ENCODE measurements around the gene CLDN9. TPM values are rescaled to one million over a fixed set of nuclear protein-coding genes. Genes with fewer than 3 reads are reported as not detected.

The CLDN9 gene
- total and polyA plus RNA-seq, 4 donors, result 0.05 to 0.32 (median 0.25) TPM

- H3K4me3 ChIP-seq (ENCODE audit: low read depth in 1 of 3, low read length in 3 of 3), result peak overlapping the region; percentile 68 to 75 (median 74)
- TF ChIP-seq CTCF (IDR thresholded peaks at IDR 0.05; ENCODE audit: low read depth, low read length, missing input control) (peak; percentile 22), REST (IDR thresholded peaks at IDR 0.05) (no peak)
- peaks cover 0 to 9% (median 3%) of the 10 kb centered on the region in 4 donors for H3K36me3 ChIP-seq (ENCODE audit: control insufficient read depth in 4 of 4, insufficient read depth in 3 of 4, low read depth in 1 of 4, low read length in 3 of 4)
- H3K27ac ChIP-seq (ENCODE audit: low read depth in 1 of 2, low read length in 2 of 2), result peak overlapping the region; percentile 92 to 95
- WGBS, result 36% methylated on average over 25 of the region's 25 CpGs
- no peaks in the 10 kb centered on the region for H3K9me3 ChIP-seq (ENCODE audit: control insufficient read depth in 4 of 4, low read length in 3 of 4)
- no peaks in the 10 kb centered on the region for H3K27me3 ChIP-seq (ENCODE audit: control insufficient read depth in 4 of 4, insufficient read depth in 4 of 4, low read length in 3 of 4)
- H3K4me1 ChIP-seq (ENCODE audit: control insufficient read depth in 4 of 4, insufficient read depth in 4 of 4, low read length in 3 of 4), result peaks cover 12 to 37% (median 26%) of the 10 kb centered on the region in 4 donors
- H3K9ac ChIP-seq (ENCODE audit: low read depth in 1 of 2, low read length in 2 of 2), result peak overlapping the region; percentile 22 to 61
- peak; percentile 76 for DNase-seq (ENCODE audit: low spot score)
These were observed 8.9 kb downstream of the CLDN9 start for GRCh38 chr16:3021449-3022207.

- peak overlapping the region; percentile 95 to 97 for H3K27ac ChIP-seq (ENCODE audit: low read depth in 1 of 2, low read length in 2 of 2)
- no peak for DNase-seq (ENCODE audit: low spot score)
- no peaks in the 10 kb centered on the region for H3K27me3 ChIP-seq (ENCODE audit: control insufficient read depth in 4 of 4, insufficient read depth in 4 of 4, low read length in 3 of 4)
- peak overlapping the region in 1 of 2 donors; percentile 22 for H3K9ac ChIP-seq (ENCODE audit: low read depth in 1 of 2, low read length in 2 of 2)
- peaks cover 12 to 37% (median 26%) of the 10 kb centered on the region in 4 donors for H3K4me1 ChIP-seq (ENCODE audit: control insufficient read depth in 4 of 4, insufficient read depth in 4 of 4, low read length in 3 of 4)
- H3K36me3 ChIP-seq (ENCODE audit: control insufficient read depth in 4 of 4, insufficient read depth in 3 of 4, low read depth in 1 of 4, low read length in 3 of 4), result peaks cover 0 to 14% (median 3%) of the 10 kb centered on the region in 4 donors
- WGBS, result 54% methylated on average over 8 of the region's 8 CpGs
- no peak overlapping the region for H3K4me3 ChIP-seq (ENCODE audit: low read depth in 1 of 3, low read length in 3 of 3)
- H3K9me3 ChIP-seq (ENCODE audit: control insufficient read depth in 4 of 4, low read length in 3 of 4), result no peaks in the 10 kb centered on the region
- TF ChIP-seq REST (IDR thresholded peaks at IDR 0.05) (no peak), EGR1 (IDR thresholded peaks at IDR 0.05; ENCODE audit: low read depth in 2 of 2) (peak; percentile 28 to 55), JUND (IDR thresholded peaks at IDR 0.05) (peak; percentile 74 to 92)
These were observed 9.5 kb downstream of the CLDN9 start for GRCh38 chr16:3022208-3022683.

All from liver (tissue), 9 donors.